ENCODE measurements around the gene STYXL1. TPM values are rescaled to one million over a fixed set of nuclear protein-coding genes. Genes with fewer than 3 reads are reported as not detected.

The STYXL1 gene
- total and polyA plus RNA-seq, 2 experiments from 2014 or later, result 42.5 to 54.7 TPM

DNA sequence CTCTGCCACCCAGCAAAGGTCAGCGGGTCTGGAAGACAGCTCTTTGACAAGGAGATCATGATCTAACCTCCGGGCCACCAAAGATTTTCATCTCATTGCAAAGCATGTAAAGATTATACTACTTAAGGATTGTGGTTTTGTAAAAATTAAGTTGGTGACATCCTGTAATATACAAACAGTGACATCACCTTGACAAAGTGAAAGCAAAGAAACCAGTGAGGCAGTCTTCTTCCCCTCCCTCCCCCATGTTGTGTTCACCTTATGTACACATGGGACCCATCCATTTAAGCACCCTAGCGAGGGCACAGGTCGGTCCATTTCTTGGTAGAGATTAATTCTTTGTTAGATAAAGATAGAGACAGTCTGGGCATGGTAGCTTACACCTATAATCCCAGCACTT is 4.0 kb upstream of the STYXL1 start:
- Histone ChIP-seq H3K27ac (no peak overlapping the region), H3K4me1 (ENCODE audit: insufficient read depth) (peaks cover 30% of the 10 kb centered on the region), H2AFZ (no peak overlapping the region), H3K9me3 (ENCODE audit: low read depth) (no peaks in the 10 kb centered on the region), H3K27me3 (replicated peaks; ENCODE audit: insufficient read depth) (no peaks in the 10 kb centered on the region), H4K20me1 (ENCODE audit: insufficient read depth) (no peaks in the 10 kb centered on the region; the same call in 1 of the 2 replicates), H3F3A (ENCODE audit: insufficient read depth) (peaks cover 36% of the 10 kb centered on the region), H3K4me2 (ENCODE audit: unreplicated experiment) (no peak overlapping the region), H3K4me3 (no peak overlapping the region), H3K36me3 (ENCODE audit: low read depth) (peaks cover 15% of the 10 kb centered on the region), H3K9ac (no peak overlapping the region), H3K79me2 (ENCODE audit: insufficient read depth) (peaks cover 97% of the 10 kb centered on the region), H3K9me2 (ENCODE audit: insufficient read depth) (no peaks in the 10 kb centered on the region)
- in situ Hi-C loops (cut with MboI), result no loop called here
- no peak for TF ChIP-seq EZH2phosphoT487 (IDR thresholded peaks at IDR 0.05; ENCODE audit: insufficient read depth, low read depth)
- TF ChIP-seq EZH2 (IDR thresholded peaks at IDR 0.05; ENCODE audit: insufficient read depth, poor library complexity, severe bottlenecking), result no peak
- 81 to 82% methylated on average over 4 of the region's 4 CpGs for WGBS, 2 experiments (ENCODE audit: low coverage in 1 of 2, low lambda C conversion rate in 2 of 2, missing lambda C conversion rate in 2 of 2)
- DNase-seq, result no peak

DNA sequence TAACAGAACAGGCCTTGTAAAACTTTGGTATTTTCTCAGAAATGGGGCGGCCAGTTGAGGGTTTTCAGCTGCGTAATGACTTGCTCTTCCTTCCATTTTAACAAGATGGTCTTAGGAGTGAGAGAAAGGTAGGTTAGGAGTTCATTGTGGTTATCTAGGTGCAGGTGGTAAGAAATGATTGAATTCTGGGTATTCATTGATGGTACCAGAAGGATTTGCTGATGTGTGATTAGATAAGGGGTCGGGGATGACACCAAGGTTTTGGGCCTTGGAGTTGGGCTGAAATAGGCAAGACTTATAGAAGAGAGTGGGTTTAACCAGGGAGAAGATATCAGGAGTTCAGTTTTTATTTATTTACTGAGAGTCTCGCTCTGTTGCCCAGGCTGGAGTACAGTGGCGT is 2.7 kb upstream of the STYXL1 start:
- Histone ChIP-seq H3K36me3 (ENCODE audit: low read depth) (peaks cover 6% of the 10 kb centered on the region; the same call in 1 of the 2 replicates), H3K9me2 (ENCODE audit: insufficient read depth) (no peaks in the 10 kb centered on the region), H3K4me3 (no peak overlapping the region), H3K4me1 (ENCODE audit: insufficient read depth) (peaks cover 35% of the 10 kb centered on the region), H3K9ac (no peak overlapping the region), H3F3A (ENCODE audit: insufficient read depth) (peaks cover 36% of the 10 kb centered on the region), H2AFZ (no peak overlapping the region), H3K4me2 (ENCODE audit: unreplicated experiment) (no peak overlapping the region), H4K20me1 (ENCODE audit: insufficient read depth) (no peaks in the 10 kb centered on the region; the same call in 1 of the 2 replicates), H3K27ac (no peak overlapping the region), H3K79me2 (ENCODE audit: insufficient read depth) (peaks cover 97% of the 10 kb centered on the region), H3K9me3 (ENCODE audit: low read depth) (no peaks in the 10 kb centered on the region), H3K27me3 (replicated peaks; ENCODE audit: insufficient read depth) (no peaks in the 10 kb centered on the region)
- WGBS, 2 experiments (ENCODE audit: low coverage in 1 of 2, low lambda C conversion rate in 2 of 2, missing lambda C conversion rate in 2 of 2), result 97% methylated on average over 5 of the region's 5 CpGs
- DNase-seq, result no peak
- TF ChIP-seq EZH2 (IDR thresholded peaks at IDR 0.05; ENCODE audit: insufficient read depth, poor library complexity, severe bottlenecking), result no peak
- in situ Hi-C loops (cut with MboI), result no loop called here

DNA sequence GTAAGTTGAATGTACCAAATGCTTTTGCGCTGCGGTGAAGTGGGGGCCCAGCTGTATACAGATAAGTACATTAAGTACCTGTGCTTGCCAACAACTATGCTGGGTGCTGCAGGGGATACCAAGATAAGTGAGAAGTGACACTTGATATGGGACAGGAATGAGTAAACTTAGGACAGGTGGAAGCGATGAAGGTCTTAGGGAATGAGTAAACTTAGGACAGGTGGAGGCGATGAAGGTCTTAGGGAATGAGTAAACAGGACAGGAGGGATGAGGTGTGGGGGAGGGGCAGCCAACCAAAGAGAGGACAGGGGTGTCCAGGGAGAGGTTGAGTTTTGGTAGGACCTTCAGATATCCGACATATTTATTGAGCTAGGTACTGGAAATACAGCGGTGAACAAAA is 1.5 kb upstream of the STYXL1 start:
- Histone ChIP-seq H3K9me3 (ENCODE audit: low read depth) (no peaks in the 10 kb centered on the region), H4K20me1 (ENCODE audit: insufficient read depth) (no peaks in the 10 kb centered on the region; the same call in 1 of the 2 replicates), H3K27ac (peak overlapping the region; percentile 97), H3K79me2 (ENCODE audit: insufficient read depth) (peaks cover 97% of the 10 kb centered on the region), H3K4me3 (peak overlapping the region; percentile 95), H3K27me3 (replicated peaks; ENCODE audit: insufficient read depth) (no peaks in the 10 kb centered on the region), H3K4me2 (ENCODE audit: unreplicated experiment) (peak overlapping the region; percentile 96), H2AFZ (no peak overlapping the region), H3K9ac (peak overlapping the region; percentile 99), H3K9me2 (ENCODE audit: insufficient read depth) (no peaks in the 10 kb centered on the region), H3K36me3 (ENCODE audit: low read depth) (no peaks in the 10 kb centered on the region), H3F3A (ENCODE audit: insufficient read depth) (peaks cover 31% of the 10 kb centered on the region), H3K4me1 (ENCODE audit: insufficient read depth) (peaks cover 28% of the 10 kb centered on the region)
- no peak for DNase-seq
- TF ChIP-seq EZH2 (IDR thresholded peaks at IDR 0.05; ENCODE audit: insufficient read depth, poor library complexity, severe bottlenecking) (no peak), EZH2phosphoT487 (IDR thresholded peaks at IDR 0.05; ENCODE audit: insufficient read depth, low read depth) (no peak)
- 98 to 99% methylated on average over 6 of the region's 6 CpGs for WGBS, 2 experiments (ENCODE audit: low coverage in 1 of 2, low lambda C conversion rate in 2 of 2, missing lambda C conversion rate in 2 of 2)
- in situ Hi-C loops (cut with MboI), result no loop called here

GRCh38 chr7:76048668-76048988 is 828 bp upstream of the STYXL1 start:
- Histone ChIP-seq H3K27ac (peak overlapping the region; percentile 97), H3K4me1 (ENCODE audit: insufficient read depth) (peaks cover 28% of the 10 kb centered on the region), H3K4me2 (ENCODE audit: unreplicated experiment) (peak overlapping the region; percentile 96), H3K4me3 (peak overlapping the region; percentile 95), H4K20me1 (ENCODE audit: insufficient read depth) (no peaks in the 10 kb centered on the region; the same call in 1 of the 2 replicates), H3K9me2 (ENCODE audit: insufficient read depth) (no peaks in the 10 kb centered on the region), H3K27me3 (replicated peaks; ENCODE audit: insufficient read depth) (no peaks in the 10 kb centered on the region), H3K36me3 (ENCODE audit: low read depth) (no peaks in the 10 kb centered on the region), H2AFZ (peak overlapping the region; percentile 68), H3K9ac (peak overlapping the region; percentile 99), H3K79me2 (ENCODE audit: insufficient read depth) (peaks cover 97% of the 10 kb centered on the region), H3F3A (ENCODE audit: insufficient read depth) (peaks cover 26% of the 10 kb centered on the region), H3K9me3 (ENCODE audit: low read depth) (no peaks in the 10 kb centered on the region)
- TF ChIP-seq EZH2phosphoT487 (IDR thresholded peaks at IDR 0.05; ENCODE audit: insufficient read depth, low read depth), result no peak
- no peak for TF ChIP-seq EZH2 (IDR thresholded peaks at IDR 0.05; ENCODE audit: insufficient read depth, poor library complexity, severe bottlenecking)
- WGBS, 2 experiments (ENCODE audit: low coverage in 1 of 2, low lambda C conversion rate in 2 of 2, missing lambda C conversion rate in 2 of 2), result 1 to 2% methylated on average over 8 to 9 of the region's 9 CpGs
- in situ Hi-C loops (cut with MboI), result no loop called here
- DNase-seq, result no peak

All from GM23248 (cell line).